ENCODE results near the gene B3GLCT.

Gene B3GLCT

DNA sequence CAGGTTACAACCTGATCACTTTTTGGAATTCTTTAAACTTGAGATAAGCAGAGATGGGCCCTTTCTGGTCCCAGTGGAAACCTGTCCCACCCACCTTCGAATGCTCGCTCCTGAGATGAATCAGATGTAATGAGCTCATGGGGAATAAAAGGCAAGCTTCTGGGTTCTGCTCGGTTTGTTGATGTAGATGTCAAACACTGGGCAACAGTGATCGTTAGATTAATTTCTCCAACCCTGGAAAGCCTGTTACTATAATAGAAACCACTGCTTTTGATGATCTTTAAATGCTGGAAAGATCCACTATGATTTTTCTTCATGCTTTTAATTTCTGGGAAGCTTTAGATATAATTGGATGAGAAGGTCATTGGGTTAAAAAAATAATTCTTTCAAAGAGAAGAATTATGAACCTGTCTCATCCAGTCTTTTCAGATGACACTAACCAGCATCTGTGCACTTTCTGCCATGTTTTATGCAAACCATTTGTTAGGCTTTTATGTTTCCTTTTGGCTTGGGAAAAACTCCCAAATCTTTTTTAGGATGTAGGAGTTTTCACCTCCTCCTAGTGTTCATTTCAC is 49.3 kb downstream of the B3GLCT start:
- H3K4me3 ChIP-seq (ENCODE audit: low read length), result no peak overlapping the region
- no peak for DNase-seq (ENCODE audit: low read depth, low spot score)

DNA sequence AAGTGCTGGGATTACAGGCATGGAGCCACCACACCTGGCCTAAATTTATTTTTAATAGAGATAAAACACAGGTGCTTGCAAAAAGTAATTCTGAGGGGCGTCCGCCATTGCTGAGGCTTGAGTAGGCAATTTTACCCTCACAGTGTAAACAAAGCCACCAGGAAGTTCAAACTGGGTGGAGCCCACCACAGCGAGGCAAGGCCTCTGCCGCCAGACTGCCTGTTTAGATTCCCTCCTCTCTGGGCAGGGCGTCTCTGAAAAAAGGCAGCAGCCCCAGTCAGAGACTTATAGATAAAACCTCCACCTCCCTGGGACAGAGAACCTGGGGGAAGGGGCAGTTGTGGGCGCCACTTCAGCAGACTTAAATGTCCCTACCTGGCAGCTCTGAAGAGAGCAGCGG is 50.7 kb downstream of the B3GLCT start:
- no peak overlapping the region for H3K4me3 ChIP-seq (ENCODE audit: low read length)
- no peak for DNase-seq (ENCODE audit: low read depth, low spot score)

DNA sequence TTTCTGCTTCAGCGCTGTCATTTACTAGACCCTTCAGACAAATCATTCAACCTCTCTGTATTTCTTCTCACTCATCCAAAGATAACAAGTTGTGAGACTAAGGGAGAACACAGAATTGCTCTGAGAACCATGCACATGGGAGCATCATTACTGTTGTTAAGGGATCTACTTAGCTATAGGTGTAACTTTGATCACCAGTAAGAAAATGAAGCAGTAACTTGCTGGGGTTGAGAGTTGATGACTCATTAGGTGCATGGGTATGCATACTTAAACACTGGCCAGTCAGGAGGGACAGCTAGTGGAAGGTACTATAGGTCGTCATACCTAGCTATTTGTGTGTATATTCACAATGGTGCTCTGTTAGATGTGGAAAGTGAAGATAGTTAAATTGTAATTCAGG is 61.5 kb downstream of the B3GLCT start:
- no peak overlapping the region for H3K4me3 ChIP-seq (ENCODE audit: low read length)
- DNase-seq (ENCODE audit: low read depth, low spot score), result no peak

DNA sequence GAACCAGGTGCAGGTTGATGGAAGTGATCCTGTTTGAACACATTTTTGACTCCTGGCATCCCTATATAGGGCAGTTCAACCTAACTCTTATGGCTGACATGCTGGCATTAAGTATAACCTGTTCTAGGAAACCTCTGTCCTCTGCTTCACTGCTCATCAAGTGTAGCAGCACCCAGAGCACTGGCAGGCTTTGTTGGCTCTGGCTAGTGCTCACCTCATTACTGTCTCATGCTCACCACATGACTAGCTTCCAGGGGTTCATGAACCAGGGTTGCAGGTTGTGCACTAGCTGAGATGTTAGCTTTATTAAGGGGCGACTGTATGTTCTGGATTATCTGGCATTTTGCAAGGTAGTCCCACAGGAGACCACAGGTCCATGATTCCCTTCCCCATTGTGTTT is 63.6 kb downstream of the B3GLCT start:
- no peak for DNase-seq (ENCODE audit: low read depth, low spot score)
- no peak overlapping the region for H3K4me3 ChIP-seq (ENCODE audit: low read length)

DNA sequence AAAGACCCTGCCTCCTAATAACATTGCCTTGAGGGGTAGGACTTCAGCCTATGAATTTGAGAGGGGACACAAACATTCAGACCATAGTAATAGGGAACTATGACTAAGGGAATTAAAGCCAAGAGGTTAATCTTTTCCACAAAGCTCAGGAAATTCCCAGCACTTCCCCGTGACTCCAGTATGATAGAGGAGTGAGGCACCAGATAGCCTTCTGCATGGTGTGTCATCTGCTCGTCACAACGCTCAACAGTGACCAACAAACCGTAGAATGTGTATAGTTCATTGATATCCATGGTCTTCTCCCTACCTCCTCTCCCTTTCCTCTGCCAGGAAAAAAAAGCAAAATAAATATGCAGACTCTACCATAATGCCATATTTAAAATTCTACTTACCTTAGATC is 64.4 kb downstream of the B3GLCT start:
- H3K4me3 ChIP-seq (ENCODE audit: low read length), result no peak overlapping the region
- DNase-seq (ENCODE audit: low read depth, low spot score), result no peak

DNA sequence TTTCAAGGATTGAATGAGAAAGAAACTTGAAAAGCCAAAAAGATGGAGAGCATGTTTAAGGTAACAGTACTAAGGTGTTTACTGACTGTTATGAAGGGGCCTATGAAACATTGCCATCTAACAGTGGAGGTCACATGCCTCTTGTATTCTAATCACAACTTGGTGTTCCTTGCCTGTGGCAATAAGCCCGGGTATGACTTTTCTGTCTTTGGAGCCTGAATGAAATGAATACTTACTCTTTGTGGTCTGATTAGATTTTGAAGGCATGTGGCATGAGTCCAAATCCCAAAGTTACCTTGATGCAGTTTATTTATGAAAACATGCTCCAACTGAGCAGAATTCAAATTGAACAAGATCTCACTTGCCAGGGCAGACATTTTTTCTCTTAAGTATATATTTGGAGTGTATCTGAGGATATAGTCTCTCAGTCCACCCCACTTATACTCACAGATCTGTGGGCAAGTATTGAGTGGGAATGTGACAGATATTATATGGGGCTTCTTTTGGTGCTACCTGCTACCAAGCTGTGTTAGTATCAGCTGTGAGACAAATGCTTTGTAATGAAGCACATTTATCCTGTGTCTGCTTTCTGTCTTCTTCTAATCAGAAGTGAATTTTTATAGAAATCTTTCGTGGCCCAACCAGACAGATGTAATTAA is 67.5 kb downstream of the B3GLCT start:
- DNase-seq (ENCODE audit: low read depth, low spot score), result no peak
- no peak overlapping the region for H3K4me3 ChIP-seq (ENCODE audit: low read length)

DNA sequence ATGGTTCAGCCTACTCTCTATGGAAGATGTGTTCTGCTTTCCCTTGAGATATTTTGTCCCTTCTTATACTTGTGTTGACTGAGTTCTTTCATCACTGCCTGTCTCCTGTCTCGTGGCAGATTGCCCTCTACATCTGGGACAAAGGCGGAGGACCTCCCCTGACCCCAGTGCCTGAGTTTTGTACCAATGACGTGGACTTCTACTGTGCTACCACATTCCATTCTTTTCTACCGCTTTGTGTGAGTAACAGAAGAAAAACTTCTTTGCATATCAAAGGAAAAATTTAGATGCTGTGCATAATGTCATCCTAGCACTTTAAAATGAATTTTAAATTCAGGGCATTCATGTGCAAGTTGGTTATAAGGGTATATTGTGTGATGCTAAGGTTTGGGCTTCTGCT is 74.6 kb downstream of the B3GLCT start:
- H3K4me3 ChIP-seq (ENCODE audit: low read length), result no peak overlapping the region
- DNase-seq (ENCODE audit: low read depth, low spot score), result no peak

DNA sequence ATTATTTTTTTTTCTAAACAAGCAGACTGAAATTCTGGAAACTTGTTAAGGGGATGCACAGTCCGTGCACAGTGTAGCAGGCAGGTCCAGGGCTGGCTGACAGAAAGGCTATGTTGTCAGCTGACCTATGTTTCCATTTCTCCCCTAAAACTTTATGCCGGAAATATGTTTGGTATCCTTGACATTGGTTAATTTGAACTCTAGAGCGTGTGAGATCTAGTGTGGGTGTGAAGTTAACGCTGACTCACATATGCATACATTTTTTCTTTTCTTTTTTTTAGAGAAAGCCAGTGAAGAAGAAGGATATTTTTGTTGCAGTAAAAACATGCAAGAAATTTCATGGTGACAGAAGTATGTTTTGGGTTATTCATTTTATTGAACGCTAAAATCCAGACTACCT is 76.6 kb downstream of the B3GLCT start:
- no peak for DNase-seq (ENCODE audit: low read depth, low spot score)
- H3K4me3 ChIP-seq (ENCODE audit: low read length), result no peak overlapping the region

DNA sequence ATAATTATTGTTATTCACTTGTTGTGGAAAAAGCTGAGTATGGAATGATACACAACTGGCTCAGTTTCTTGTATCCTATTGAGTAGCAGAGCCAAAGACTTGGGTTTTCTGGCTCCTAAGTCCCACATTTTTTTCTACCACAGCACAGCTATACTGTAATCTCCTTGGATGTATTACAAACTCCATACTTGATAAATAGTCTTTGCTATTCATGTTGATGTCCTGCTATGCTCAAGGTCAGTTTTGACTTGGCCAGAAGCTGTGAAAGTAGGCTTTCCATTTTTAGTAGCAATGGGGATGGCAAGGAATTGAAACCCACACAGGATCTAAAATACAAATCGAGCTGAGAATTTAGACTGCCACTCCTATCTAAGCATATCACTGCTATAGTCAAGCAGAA is 79.1 kb downstream of the B3GLCT start:
- no peak for DNase-seq (ENCODE audit: low read depth, low spot score)
- no peak overlapping the region for H3K4me3 ChIP-seq (ENCODE audit: low read length)

DNA sequence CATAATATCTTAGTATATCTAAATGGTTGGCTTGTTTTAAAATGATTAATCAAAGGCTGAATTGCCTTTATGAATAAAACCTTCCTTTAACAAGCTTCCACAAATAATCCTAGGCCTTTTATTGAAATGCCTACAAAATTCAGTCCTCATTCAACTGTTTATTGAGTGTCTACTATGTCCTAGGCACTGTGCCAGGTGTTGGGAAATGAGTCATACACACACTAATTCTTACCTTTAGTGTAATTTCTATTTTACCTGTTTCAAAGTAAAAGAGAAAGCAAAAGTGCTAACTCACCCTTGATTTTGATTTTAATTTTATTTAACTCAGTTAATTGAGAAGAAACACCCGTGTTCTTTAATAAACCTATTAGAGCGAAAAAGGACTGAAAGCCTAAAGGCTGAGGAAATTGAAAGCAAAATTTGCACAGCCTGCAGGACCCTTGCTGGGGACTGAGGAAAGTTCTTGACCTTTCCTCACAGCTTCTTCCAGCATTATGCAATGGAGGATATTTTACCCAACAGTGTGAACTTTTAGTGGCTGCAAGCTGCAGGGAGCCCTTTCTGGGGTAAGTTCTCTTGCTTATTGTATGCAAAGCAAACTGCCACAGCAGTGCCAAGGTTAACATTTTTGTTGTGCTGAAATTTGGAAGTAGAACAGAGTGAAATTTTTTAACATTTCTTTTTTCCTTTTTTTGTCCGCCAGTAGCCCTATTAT is 83.1 kb downstream of the B3GLCT start:
- DNase-seq (ENCODE audit: low read depth, low spot score), result no peak
- H3K4me3 ChIP-seq (ENCODE audit: low read length), result no peak overlapping the region

DNA sequence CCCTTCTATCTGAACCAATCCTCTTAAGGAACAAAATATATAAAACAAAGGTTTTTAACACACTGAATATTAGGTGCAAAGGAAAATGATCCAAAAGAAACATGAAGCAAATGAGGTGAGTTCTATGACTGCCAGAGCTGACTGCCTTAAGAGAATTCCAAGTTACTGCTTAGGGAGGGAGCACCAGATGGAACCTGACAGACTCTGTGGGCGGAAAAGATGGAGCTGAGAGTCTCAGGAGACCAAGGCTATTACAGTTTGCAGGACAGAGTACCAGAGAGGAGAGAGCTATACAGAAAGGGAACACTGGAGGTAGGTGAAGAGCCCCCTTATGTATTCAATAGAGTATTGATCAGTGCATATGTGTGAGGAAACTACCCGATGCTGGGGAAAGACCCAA is 87.2 kb downstream of the B3GLCT start:
- no peak overlapping the region for H3K4me3 ChIP-seq (ENCODE audit: low read length)
- DNase-seq (ENCODE audit: low read depth, low spot score), result no peak

DNA sequence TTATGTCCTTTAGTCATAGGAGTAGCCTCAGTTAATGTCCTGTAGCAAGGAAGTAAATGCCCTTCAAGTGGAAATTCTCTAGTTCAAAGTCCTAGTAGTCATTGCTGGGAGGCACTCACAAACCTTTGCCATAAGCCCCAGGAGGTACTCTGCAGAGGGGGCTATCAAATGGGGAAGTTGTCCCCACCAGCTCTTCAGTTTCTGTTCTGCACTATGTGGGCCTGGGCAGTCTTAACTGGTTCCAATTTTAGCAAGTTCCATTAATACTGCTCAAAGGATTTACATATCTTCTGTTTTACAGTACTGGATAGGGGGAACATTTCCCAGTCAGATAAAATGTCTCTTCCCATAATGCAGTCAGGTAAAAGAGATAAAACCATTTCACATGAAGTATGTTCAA is 101.3 kb downstream of the B3GLCT start:
- H3K4me3 ChIP-seq (ENCODE audit: low read length), result no peak overlapping the region
- no peak for DNase-seq (ENCODE audit: low read depth, low spot score)

DNA sequence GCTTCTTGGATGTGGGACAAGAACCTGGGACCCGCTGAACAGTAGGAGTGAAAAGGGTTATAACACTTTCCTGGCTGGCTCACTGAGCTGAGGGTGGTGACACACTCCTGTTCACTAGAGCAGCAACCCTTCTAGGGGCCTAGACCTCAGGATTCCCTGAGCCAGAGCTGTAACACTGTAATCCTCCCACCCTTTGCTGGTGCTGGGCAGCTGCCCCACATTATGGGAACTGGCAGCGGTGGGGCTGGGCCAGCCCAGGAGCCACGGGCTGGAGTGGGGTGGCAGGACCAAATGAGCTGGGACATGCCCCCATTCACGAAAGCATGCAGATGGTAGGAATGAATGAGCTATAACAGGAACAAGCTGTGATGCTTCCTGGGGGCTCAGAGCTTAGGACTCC is 110.6 kb downstream of the B3GLCT start:
- DNase-seq (ENCODE audit: low read depth, low spot score), result no peak
- no peak overlapping the region for H3K4me3 ChIP-seq (ENCODE audit: low read length)

DNA sequence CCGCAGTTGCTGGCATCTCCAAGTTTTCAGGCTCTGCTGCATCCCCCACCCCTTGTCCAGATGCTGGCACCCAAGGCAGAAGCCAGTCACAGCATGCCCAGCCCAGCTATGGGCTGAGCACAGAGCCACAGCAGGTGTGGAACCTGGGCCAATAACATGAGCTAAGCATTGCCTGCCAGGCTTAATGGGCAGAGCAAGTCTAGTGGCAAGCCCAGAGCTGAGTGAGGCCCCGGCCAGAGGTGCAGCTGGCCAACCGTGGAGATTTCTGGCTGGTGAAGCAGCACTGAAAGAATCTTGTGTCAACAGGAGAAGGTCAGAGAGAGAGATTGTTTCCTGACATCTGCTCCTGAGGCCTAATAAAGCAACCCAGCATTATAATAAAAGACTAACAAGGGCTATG is 111.0 kb downstream of the B3GLCT start:
- no peak overlapping the region for H3K4me3 ChIP-seq (ENCODE audit: low read length)
- DNase-seq (ENCODE audit: low read depth, low spot score), result no peak

DNA sequence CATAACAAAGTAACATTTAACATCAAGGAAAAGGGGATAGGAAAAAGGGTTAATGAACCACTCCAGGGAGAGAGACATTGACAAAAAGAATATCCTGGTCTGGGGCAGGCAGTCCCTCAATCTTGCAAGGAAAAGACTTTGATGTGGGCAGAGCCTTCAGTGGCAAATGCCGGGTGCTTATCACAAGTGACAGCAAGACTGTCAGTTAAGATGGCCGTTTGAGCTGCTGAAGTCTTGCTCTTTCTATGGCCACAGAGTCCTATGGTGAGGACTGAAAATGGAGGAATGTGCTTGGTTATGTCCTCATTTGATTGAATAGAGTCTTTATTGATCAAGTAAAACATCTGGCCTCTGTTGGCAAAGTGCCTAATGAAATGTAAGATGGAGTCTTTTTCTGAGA is 112.1 kb downstream of the B3GLCT start:
- DNase-seq (ENCODE audit: low read depth, low spot score), result no peak
- H3K4me3 ChIP-seq (ENCODE audit: low read length), result no peak overlapping the region

DNA sequence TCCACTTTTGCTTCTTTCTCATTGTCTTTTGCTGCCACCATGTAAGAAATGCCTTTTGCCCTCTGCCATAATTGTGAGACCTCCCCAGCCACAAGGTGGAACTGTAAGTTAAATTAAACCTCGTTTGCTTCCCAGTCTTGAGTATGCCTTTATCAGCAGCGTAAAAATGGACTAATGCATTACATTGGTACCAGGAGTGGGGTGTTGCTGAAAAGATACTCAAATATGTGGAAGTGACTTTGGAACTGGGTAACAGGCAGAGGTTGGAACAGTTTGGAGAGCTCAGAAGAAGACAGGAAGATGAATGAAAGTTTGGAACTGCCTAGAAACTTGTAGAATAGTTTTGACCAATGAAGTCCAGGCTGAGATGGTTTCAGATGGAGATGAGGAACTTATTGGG is 115.2 kb downstream of the B3GLCT start:
- no peak for DNase-seq (ENCODE audit: low read depth, low spot score)

DNA sequence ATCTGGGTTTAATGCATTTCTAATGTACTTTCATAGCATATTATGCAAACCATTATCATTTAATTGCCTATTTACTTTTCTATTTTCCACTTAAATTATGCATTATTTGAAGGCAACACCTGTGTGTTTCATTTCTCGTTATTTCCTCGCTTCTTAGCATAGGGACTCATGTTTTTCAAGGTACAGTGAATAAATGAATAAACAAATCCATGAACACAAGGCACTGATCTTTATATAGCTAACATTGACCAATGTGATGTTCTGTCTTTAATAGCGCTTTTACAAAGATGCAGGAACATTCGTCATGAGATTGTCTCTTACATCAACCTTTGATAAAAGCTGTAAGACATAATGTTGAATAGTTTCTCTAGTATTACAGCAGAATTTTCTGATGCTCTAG is 121.2 kb downstream of the B3GLCT start:
- DNase-seq (ENCODE audit: low read depth, low spot score), result no peak
- H3K4me3 ChIP-seq (ENCODE audit: low read length), result no peak overlapping the region

More for the DNA sequence above, 115.2 kb downstream of the B3GLCT start:
- H3K4me3 ChIP-seq (ENCODE audit: low read length), result no peak overlapping the region

DNA sequence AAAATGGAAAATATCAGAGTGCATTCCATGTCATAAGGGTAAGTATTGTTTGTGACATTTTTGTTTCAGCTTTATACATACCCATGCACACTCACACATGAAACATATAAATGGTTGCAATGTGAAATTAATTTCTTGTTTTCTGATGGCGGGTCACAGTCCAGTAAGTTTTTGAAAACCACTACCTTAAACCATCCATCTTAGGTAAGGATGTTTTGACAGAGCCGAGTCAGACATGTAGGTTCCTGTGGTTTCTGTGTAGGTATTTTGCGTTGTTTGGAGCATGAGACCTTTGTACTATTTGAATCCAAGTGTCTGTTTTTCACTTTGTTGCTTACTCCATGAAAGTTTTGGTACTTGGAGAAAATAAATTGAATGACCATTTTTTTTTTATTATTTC is 121.7 kb downstream of the B3GLCT start:
- DNase-seq (ENCODE audit: low read depth, low spot score), result no peak
- H3K4me3 ChIP-seq (ENCODE audit: low read length), result no peak overlapping the region

DNA sequence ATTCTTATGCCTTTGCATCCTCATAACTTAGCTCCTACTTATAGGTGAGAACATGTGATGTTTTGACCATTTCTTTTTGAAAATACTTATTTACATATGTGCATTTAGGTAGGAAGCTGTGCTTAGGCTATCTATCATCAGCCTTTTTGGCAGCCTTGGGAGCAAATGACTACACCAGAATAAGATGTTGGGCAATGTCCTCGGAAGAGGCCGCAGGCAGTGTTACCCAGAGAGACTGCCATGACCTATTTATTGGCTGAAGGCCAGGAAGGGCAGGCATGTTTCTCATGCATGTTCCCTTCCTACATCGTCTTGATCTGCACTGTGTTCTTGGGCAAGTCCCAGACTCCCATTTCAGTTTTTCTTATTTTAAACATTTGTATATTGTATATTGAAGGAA is 122.3 kb downstream of the B3GLCT start:
- no peak for DNase-seq (ENCODE audit: low read depth, low spot score)
- H3K4me3 ChIP-seq (ENCODE audit: low read length), result no peak overlapping the region

DNA sequence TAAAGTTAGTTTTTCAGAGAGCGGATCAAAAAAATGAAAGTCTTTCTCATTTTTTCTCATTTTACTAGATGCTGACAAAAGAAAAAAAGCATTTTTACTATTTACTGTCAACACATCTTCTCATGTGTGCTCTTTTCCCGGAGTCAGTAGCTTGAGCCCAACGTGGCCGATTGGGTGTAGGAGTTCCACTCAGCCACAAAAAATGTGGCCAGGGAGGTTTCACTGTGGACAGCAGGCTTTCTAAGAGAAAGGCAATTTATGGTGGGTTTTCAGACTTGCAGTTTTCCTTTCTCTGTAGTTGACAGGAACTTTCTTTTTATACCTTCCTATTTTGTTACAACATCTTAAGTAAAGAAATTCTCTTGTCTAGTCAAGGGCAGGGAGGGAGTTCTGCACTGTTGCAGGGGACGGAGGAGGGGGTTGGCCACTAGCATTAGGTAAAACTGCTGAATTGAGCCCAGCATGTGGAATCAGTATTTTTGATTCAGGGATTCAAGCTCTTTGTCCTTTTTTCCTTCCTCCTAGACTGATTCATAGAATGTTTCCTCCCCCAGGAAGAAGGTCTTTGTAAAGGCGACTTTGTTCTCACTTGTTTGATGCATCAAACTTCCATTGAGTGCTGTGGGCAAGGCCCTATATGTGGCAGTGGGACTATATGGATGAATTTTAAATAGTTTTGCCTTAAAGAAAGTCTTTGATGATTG is 123.1 kb downstream of the B3GLCT start:
- no peak overlapping the region for H3K4me3 ChIP-seq (ENCODE audit: low read length)
- DNase-seq (ENCODE audit: low read depth, low spot score), result no peak

All from Jurkat, Clone E6-1 (cell line).